HG02981 (cell line): ENCODE results near the gene MEGF10.

Experiments
- ATAC-seq: cut with Tn5 transposase; IDR thresholded peaks from one replicate; pipeline ENCODE4 v1.9.1; 2021; ENCODE audit warnings: mild to moderate bottlenecking, moderate library complexity; ENCODE audit not compliant: unreplicated experiment

MEGF10 gene

DNA sequence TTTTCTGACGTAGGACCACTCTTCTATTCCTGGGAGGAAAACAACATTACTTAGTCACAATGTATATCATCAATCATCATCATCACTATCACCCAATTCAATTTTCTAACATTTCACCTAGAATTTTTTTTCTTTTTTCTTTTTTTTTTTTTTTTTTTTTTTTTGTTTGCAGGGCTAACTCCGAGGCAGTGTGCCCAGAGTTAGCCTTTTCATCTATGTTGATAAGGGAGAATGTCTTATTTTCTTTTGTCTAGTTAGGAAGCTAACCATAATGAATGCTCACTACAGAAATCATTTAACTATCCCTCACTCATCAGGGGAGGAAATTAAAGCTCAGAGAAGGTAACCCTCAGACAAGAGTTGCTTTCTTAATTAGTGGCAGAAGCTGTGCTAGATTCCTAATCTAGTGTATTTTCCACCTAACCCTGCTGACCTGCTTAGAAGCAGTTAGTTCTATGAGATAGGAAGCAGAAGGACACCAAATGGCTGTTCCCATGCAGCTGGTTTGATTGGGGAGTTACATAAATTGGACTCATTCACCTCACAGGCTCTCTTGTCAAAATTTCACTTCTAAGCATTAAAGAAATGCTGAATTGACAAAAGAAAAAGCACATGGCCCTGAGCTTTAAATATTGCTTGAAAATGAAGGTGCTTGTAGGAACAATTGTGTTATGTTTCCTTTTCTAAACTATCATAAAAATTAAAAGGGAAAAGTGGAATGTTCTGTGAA is 218.2 kb downstream of the MEGF10 start:
- ATAC-seq: no peak
